ENCODE measurements around the gene EPRS1.
"Not testable (repeated sequence)": the region's sequence is repeated elsewhere in the genome, so short reads cannot be mapped to it uniquely, and the experiment has no call there.

EPRS1 gene

DNA sequence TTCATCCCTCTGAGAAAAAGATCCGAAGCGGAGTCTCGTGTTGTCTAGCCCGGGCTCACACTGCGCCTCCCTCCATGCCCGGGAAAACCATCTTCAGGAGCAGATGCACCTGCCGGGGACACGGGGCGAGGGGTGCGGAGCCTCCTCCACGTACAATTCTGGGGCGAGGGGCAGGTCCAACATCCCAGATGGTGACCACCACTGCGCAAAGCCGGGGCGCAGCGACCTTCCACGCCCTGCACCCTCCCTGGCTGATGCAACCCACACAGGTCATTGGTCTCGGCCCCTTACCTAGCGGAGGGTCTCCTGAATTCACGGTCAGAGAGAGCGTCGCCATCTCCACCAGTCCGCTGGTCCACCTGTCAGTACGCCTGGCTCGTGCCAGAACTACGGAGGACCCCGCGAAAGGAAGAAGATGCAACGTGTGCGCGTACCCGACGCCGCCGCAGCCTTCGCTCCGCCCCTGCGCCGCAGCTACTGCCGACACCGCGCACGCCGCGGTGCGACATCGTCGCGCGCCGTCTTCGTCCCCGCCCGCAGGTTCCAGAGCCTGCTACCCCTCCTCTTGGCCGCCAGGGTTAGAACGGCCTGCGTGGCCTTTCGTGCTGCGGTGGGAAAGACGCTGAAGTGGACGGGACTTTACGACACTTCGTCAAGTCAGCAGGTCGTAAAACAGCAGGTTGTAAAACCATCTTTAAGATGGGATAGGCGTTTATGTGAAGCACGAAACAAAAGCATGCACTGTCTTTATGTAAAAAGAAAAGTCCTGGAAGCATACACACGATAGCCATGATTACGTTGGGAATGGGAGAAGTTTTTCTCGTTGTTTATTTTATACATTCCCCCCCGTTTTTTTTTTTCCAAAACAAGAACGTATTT, at the start of gene EPRS1:
TSS of gene EPRS1 (minus strand) at position 454 of the 879 bp plus-strand sequence. CDS start at position 337, 117 bp downstream.
- DNase-seq (ENCODE audit: low read depth, low spot score) = peak; percentile 93

DNA sequence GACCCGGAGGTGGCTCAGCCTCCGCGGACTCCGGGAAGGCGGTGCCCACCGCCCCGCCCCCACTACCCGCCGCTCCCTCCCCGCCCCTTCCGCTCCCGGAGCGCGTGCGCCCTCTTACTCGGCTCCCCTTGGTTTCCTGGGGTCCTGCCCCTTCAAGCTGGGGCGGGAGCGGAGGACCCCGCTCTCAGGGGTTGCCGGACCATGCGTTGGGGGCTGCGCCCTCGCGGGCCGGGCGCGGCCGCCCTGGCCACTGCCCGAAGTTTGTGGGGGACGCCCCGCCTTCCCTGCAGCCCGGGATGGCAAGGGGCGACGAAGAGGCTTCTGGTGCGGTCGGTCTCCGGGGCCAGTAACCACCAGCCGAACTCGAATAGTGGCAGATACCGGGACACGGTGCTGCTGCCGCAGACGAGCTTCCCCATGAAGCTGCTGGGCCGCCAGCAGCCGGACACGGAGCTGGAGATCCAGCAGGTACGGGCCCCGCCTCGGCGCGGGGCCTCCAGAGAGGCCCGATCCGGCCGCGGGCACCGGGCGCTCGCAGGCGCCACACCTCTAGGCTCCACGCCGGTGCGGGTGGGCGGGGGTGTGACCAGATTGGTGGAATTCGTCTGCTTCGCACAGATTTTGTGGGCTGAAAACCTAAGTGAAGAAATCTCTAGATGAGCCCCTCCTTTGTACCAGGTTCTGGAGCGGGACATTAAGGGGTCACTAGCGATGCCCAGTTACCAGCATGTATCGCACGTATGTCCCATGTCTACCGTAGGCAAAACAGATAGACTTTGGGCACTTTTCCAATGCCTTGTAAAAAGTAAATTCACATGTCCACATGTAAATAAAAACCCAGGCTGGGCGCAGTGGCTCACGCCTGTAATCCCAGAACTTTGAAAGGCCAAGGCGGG, 48.0 kb upstream of the EPRS1 start, which contains the start of gene IARS2:
TSS of gene IARS2 (plus strand) at position 117 of the 896 bp plus-strand sequence. CDS start at position 202, 85 bp downstream.
- DNase-seq (ENCODE audit: low read depth, low spot score) = peak; percentile 47

DNA sequence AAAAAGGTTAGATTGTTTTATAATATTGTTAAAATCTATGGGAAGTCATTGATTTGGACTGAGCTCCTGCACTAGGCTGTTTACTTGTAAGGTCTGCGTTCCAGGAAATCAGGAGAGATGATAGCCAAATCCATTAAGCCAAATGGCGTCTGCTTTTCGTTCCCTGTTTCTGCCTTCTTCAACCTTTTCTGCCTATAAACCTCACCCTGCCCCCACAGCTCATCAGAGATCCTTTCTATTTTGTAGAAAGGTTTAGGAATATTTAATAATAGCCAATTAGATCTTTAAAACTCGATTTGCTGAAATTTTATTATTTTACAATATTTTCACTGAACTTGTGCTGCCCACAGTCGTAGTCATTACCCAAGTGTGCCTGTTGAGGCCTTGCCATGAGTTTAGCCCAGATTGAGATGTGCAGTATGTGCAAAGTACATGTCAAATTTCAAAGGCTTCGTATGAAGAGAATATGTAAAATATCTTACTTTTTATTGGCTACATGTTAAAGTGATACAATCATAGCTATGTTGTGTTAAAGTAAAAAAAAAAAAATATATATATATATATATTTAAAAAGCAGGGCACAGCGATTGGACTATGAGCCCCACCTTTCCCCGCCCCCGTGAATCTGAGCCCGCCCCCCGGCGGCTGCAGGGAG, 47.2 kb upstream of the EPRS1 start:
- DNase-seq (ENCODE audit: low read depth, low spot score) = no peak

GRCh38 chr1:220092694-220093093, 46.4 kb upstream of the EPRS1 start:
- DNase-seq (ENCODE audit: low read depth, low spot score) = no peak

DNA sequence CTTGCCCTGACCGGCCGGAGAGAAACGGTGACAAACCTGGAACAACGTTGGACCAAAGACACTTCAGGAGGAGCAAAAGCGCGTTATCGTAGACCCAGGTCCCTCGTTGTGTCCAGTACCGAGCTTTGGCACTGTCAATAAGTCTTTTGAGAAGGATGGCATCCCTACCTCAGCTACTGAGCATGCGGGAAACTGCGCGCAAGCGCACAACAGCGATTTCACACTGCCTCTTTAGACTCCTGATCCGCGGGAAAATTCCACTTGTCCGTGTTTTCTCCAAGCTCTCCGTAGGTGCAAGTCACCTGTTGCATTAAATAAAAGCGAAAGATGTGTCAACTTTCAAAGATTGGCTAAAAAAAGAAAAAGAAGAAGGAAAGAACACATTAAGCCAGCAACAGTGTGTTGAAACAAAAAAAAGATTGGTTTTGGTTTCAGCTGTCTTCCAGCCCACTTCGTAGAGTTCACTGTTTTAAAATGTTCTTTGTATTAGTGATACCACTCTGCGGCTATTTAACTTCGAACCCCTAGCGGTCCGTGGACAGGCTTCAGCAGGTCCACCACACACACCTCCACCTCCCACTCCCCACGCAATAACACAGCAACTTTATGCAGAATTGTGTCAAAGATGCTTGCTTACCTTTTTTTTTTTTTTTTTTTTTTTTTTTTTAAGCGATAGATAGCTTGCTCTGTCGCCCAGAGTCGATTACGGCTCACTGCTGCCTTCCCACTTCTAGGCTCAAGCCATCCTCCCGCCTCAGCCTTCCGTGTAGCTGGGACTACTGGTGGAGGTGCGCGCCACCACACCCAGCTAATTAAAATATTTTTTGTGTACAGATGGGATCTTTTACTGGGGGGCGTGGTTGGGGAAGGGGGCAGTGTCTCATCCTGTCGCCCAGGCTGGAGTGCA, 43.6 kb upstream of the EPRS1 start, which contains the start of gene BPNT1:
TSS of gene BPNT1 (minus strand) at position 139 of the 907 bp plus-strand sequence. CDS start 9,942 bp downstream, outside the sequence.
- peak; percentile 91 for DNase-seq (ENCODE audit: low read depth, low spot score)

DNA sequence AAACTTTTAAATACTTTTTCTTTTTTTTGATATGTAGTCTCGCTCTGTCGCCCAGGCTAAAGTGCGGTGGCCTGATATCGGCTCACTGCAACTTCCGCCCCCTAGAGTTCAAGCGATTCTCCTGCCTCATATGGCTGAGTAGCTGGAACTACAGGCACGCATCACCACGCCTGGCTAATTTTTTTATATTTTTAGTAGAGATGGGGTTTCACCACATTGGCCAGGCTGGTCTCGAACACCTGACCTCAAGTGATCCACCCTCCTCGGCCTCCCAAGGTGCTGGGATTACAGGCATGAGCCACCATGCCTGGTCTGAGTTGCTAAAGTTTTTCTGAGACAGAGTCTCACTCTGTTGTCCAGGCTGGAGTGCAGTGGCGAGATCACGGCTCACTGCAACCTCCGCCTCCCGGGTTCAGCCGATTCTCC, 40.0 kb upstream of the EPRS1 start:
- not testable (repeated sequence) for DNase-seq (ENCODE audit: low read depth, low spot score)

DNA sequence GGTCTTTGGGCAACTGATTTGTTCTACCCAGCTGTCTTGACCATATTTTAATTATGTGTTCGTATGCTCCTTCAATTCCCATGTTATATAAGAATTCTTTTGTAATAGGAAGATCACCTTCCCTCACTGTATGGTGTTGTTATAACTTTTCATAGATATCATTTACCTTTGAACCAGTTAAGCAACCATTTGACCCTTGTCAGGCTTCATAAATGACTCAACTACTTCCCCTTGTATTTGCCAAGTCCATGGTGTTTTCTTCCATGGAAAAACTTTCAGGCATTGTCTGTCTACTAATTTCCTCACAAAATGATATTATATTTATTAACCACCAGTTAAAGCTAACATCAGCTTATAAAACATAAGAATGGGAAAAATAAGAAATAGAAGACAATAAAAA, 38.2 kb upstream of the EPRS1 start:
- DNase-seq (ENCODE audit: low read depth, low spot score) = no peak

- DNase-seq (ENCODE audit: low read depth, low spot score) = no peak
Observed at GRCh38 chr1:220077887-220078286, 31.6 kb upstream of the EPRS1 start.

DNA sequence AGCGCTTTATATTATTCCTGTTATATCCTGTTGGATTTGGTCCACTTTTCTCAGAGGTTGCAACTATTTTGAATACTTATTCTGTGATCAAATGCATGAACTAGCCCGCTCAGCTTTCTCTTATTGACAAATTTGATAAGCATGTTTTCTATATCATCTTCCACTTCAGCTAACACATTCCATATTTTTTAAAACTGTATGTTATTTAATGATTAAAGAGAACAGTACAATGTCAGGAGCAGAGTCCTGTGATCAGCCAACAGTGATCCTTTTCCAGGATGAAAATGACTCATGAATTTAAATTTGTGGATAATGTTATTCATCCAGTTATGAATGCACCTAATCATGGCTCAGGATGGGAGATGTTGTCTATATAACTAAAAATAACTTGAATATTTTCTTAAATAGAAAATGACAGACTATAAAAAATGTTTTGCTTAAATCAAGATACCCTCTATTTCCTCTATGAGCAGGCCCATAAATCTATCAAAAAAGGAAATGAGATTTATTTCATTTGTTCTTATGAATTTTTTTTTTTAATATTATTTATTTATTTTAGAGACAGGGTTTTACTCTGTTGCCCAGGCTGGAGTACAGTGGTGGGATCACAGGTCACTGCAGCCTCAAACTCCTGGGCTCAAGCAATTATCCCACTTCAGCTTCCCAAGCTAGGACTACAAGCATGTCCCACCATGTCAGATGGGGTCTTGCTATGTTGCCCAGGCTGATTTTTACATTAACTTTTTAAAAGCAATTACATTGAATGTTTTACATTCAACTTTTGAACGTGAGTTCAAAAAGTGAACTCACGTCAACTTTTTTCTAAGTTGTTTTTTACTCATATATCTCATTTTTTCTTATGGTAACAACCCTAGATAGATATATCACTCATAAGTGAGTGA, 30.8 kb upstream of the EPRS1 start:
- DNase-seq (ENCODE audit: low read depth, low spot score) = no peak

GRCh38 chr1:220067269-220068204, 21.2 kb upstream of the EPRS1 start:
- DNase-seq (ENCODE audit: low read depth, low spot score) = no peak

- no peak for DNase-seq (ENCODE audit: low read depth, low spot score)
Observed at GRCh38 chr1:220062629-220063028, 16.3 kb upstream of the EPRS1 start.

DNA sequence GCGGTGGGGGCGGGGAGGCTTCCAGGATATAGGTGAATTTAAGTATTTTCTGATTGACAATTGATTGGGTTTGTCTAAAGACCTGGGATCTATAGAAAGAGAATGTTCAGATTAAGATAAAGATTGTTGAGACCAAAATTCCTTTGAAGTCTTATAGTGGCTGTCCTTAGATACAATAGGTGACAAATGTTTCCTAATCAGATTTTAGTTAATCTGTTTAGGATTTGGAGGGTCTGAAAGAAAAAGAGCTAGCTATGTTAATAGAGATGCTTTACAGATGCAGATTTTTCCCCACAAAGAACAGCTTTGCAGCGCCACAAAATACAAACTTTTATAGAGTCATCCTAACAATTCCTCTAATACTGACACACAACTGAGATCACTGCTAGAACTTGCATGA, 14.6 kb upstream of the EPRS1 start:
- DNase-seq (ENCODE audit: low read depth, low spot score) = no peak

DNA sequence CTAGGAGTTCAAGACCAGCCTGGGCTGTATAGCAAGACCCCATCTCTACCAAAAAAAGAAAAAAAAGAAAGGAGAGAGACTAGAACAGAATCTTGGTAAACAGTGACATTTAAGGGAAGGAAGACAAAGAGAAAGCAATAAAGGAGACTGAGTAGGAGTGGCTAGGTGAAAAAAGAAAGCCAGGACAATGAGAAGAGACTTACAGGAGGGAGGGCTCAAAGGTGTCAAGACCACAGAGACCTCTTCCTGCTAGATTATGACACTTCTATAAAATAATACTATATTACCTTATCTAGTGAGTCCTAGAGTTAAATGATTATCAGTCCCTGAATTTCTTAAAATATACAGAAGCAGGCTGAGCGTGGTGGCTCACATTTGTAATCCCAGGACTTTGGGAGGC, 10.1 kb upstream of the EPRS1 start:
- DNase-seq (ENCODE audit: low read depth, low spot score) = no peak

DNA sequence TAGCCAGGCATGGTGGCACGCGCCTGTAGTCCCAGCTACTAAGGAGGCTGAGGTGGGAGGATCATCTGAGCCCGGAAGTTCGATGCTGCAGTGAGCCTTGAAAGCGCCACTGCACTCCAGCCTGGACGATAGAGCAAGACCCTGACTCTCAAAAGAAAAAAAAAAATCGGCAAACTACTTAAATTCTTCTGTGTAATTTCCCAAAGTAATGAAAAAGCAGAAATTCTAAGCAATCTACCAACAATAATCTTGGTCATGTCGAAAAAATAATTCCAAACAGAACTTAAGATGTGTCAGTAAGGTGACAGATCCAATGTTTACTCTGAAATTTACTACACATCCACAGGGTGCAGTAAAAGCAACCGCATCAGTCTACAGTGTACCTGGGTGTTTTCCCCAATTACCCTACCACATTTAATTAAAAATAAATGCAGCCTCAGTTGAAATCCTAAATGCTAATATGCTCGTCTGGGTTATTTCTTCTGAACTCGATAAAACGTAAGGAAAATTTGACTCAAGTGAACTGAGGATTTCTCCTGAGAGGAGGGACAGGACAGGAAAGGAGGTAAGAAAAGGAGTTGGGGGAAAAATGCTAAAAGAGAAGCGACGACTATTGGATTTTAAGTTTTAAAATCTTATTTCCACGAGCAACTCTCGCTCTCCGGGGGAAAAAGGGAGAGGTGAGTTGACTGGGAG, 801 bp downstream of the EPRS1 start:
- no peak for DNase-seq (ENCODE audit: low read depth, low spot score)

DNA sequence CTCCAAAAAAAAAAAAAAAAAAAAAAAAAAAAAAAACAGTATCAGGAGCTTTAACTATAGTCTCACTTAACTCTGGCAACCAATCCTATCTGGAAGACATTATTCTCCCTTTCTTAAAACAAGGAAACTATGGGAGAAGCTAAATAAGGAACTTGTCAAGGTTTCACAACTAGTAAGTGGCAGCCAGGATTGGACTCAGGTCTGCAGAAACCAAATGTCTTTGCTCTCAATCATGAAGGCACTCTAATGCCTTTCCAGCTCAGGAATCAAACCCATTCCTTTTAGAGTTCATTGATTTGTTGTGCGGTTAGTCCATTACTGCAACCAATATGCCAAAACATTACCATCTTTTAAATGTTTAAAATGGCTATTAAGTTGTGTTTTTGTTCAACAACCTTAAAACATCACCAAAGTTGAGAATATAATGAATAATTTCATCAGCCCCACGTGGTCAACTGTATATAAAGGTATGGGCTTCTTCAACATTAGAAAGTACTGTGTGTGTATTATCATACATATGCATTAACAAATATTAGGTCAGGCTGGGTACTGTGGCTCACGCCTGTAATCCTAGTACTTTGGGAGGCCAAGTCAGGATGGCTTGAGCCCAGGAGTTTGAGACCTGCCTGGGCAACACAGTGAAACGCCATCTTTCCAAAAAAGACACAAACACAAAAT, 1.5 kb downstream of the EPRS1 start:
- no peak for DNase-seq (ENCODE audit: low read depth, low spot score)

- DNase-seq (ENCODE audit: low read depth, low spot score) = no peak
Observed at GRCh38 chr1:220043646-220044045, 2.7 kb downstream of the EPRS1 start.

DNA sequence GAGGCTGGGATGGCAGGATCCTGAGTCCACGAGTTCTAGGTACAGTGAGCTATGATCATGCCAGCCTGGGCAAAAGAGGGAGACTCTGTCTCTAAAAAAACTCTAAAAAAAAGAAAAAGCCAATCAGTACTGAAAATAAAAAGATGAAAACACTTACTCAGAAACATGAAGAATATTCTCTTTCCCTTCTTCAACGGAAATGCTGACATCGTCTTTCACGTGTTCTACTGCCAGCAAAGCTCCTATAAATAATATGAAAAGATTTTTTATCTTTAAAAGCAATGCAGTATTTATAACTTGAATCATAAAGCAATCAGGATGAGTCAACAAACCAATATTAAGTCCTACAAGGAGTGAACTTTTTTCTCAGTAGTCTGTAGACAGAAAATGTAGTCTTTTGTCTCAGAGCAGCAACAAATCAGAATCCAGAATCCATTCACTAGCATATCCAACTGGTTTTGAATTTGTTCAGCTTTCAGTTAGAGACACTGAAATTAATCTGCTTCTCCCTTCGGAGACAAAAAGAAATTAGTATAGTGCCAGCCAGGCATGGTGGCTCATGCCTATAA, 6.2 kb downstream of the EPRS1 start:
- DNase-seq (ENCODE audit: low read depth, low spot score) = no peak

Measured in smooth muscle cell of the brain vasculature (primary cell).